A673 (cell line): Measurements from ENCODE around the gene FEN1.

ENCODE experiments used
- EZH2 ChIP-seq: fragments of 200-600 bp; sonication (generic); IDR thresholded peaks from 2 replicates; pipeline ENCODE4 v1.6.1; 2017; ENCODE audit warnings: borderline replicate concordance, low read depth, mild to moderate bottlenecking, mixed read lengths, antibody characterized with exemption, low read length; ENCODE audit not compliant: poor library complexity, severe bottlenecking
- TF ChIP-seq, protein P1 (sequence below): fragments of 300-800, 200-600 bp; sonication (generic); conservative IDR thresholded peaks from 2 replicates; pipeline ENCODE4 v1.5.1; 2017; ENCODE audit warnings: low read depth, mild to moderate bottlenecking, antibody characterized with exemption, low read length, moderate library complexity, mixed read lengths

DNA sequence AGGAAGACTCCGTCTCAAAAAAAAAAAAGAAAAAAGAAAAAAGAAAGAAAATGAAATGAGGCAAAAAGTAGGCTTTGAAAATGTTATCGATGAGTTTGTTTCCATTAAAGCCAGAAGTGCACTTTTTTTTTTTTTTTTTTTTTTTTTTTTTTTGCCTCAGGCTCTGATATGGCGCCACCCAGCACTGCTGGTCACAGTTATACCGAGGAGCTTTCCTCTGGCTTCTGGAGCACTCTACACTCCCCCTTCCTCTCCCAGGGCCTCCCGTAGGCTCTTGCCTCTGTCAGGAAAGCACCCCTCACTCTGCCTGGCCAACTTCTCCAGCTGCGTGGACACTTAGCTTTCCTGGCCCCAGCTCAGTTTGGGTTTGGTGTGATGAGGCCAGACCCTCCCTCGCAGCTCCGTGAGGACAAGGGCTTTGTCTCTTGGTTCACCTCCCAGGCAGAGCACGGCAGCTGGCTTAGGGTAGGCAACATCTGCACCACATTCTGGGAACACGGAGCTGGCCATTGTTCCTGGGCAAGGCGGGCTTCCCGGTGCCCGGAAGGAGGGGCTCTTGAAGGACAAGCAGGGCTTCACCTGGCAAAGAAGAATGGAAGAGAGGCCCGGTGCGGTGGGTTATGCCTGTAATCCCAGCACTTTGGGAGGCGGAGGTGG lies 52.3 kb downstream of the FEN1 start:
- TF ChIP-seq, protein P1, sequence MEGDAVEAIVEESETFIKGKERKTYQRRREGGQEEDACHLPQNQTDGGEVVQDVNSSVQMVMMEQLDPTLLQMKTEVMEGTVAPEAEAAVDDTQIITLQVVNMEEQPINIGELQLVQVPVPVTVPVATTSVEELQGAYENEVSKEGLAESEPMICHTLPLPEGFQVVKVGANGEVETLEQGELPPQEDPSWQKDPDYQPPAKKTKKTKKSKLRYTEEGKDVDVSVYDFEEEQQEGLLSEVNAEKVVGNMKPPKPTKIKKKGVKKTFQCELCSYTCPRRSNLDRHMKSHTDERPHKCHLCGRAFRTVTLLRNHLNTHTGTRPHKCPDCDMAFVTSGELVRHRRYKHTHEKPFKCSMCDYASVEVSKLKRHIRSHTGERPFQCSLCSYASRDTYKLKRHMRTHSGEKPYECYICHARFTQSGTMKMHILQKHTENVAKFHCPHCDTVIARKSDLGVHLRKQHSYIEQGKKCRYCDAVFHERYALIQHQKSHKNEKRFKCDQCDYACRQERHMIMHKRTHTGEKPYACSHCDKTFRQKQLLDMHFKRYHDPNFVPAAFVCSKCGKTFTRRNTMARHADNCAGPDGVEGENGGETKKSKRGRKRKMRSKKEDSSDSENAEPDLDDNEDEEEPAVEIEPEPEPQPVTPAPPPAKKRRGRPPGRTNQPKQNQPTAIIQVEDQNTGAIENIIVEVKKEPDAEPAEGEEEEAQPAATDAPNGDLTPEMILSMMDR = no peak
- TF ChIP-seq EZH2 = no peak
